Duodenal mucosa (tissue), 2 donors: Measurements from ENCODE around the gene TSC22D1.
"Not testable (repeated sequence)": the region's sequence is repeated elsewhere in the genome, so short reads cannot be mapped to it uniquely, and the experiment has no call there.

Source experiments
- H3K27ac ChIP-seq: one replicate; pipeline ENCODE4 v1.7.0; 2013; ENCODE audit warnings: low read depth, low read length
- H3K27me3 ChIP-seq, 2 donors: one replicate each; pipeline ENCODE4 v1.7.0; 2013; ENCODE audit warnings: low read length in 2 of 2, control low read depth in 1 of 2; ENCODE audit not compliant: insufficient read depth in 2 of 2, control insufficient read depth in 1 of 2
- H3K36me3 ChIP-seq, 2 donors: one replicate each; pipeline ENCODE4 v1.7.0; 2013; ENCODE audit warnings: low read length in 2 of 2, control low read depth in 1 of 2; ENCODE audit not compliant: insufficient read depth in 2 of 2, control insufficient read depth in 1 of 2
- H3K4me1 ChIP-seq, 2 donors: one replicate each; pipeline ENCODE4 v1.7.0; 2013; ENCODE audit warnings: low read length in 2 of 2, control low read depth in 1 of 2; ENCODE audit not compliant: insufficient read depth in 2 of 2, control insufficient read depth in 1 of 2
- H3K4me3 ChIP-seq, 2 donors: one replicate each; pipeline ENCODE4 v1.7.0; 2013; ENCODE audit warnings: low read length in 2 of 2, low read depth in 1 of 2
- H3K9ac ChIP-seq, 2 donors: one replicate each; pipeline ENCODE4 v1.7.0; 2013; ENCODE audit warnings: low read length in 2 of 2, low read depth in 1 of 2
- H3K9me3 ChIP-seq, 2 donors: one replicate each; pipeline ENCODE4 v1.7.0; 2013; ENCODE audit warnings: low read length in 2 of 2, control low read depth in 1 of 2; ENCODE audit not compliant: control insufficient read depth in 1 of 2

The TSC22D1 gene

GRCh38 chr13:44458313-44458975, 117.7 kb downstream of the TSC22D1 start:
- H3K27ac ChIP-seq = no peak overlapping the region
- no peak overlapping the region for H3K4me3 ChIP-seq
- peaks cover 5 to 7% of the 10 kb centered on the region in 2 donors for H3K4me1 ChIP-seq
- H3K9me3 ChIP-seq = peaks cover 0 to 3% of the 10 kb centered on the region in 2 donors
- no peaks in the 10 kb centered on the region for H3K27me3 ChIP-seq
- H3K9ac ChIP-seq = no peak overlapping the region
- peaks cover 0 to 6% of the 10 kb centered on the region in 2 donors for H3K36me3 ChIP-seq

- not testable (repeated sequence) for H3K4me1 ChIP-seq, H3K36me3 ChIP-seq, H3K27ac ChIP-seq, H3K9ac ChIP-seq, H3K27me3 ChIP-seq, H3K4me3 ChIP-seq, H3K9me3 ChIP-seq
Observed at GRCh38 chr13:44456212-44456611, 119.9 kb downstream of the TSC22D1 start.

- Histone ChIP-seq H3K9ac (no peak overlapping the region), H3K27ac (no peak overlapping the region), H3K4me1 (peaks cover 7 to 10% of the 10 kb centered on the region in 2 donors), H3K27me3 (no peaks in the 10 kb centered on the region), H3K4me3 (peak overlapping the region in 1 of 2 donors; percentile 3), H3K9me3 (peaks cover 0 to 3% of the 10 kb centered on the region in 2 donors), H3K36me3 (peaks cover 0 to 6% of the 10 kb centered on the region in 2 donors)
Observed at GRCh38 chr13:44455769-44456168, 120.4 kb downstream of the TSC22D1 start.

DNA sequence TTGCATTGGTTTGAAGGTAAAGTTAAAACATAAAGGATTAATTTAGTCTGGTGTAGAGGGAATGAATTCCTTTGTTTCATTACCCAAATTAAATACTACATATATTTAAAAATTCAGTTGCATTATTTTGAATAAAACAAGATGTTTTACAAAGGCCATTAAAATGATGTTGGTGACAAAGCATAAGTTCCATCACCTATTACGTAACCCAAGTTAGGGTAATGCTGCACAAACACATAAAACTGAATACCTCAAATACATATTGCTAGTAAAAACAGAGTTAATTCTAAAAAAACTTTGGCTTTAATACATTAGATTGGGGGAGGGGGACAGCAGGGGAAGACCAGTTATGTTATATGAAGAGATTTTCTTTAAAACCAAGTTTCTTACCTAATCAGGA, 122.2 kb downstream of the TSC22D1 start:
- no peak overlapping the region for H3K4me3 ChIP-seq
- H3K27me3 ChIP-seq = no peaks in the 10 kb centered on the region
- no peaks in the 10 kb centered on the region for H3K9me3 ChIP-seq
- no peaks in the 10 kb centered on the region for H3K36me3 ChIP-seq
- H3K9ac ChIP-seq = no peak overlapping the region
- H3K4me1 ChIP-seq = peaks cover 16% of the 10 kb centered on the region in 2 donors
- H3K27ac ChIP-seq = no peak overlapping the region

- Histone ChIP-seq H3K4me1 (peaks cover 16 to 20% of the 10 kb centered on the region in 2 donors), H3K27ac (no peak overlapping the region), H3K9ac (no peak overlapping the region), H3K4me3 (no peak overlapping the region), H3K36me3 (no peaks in the 10 kb centered on the region), H3K9me3 (no peaks in the 10 kb centered on the region), H3K27me3 (no peaks in the 10 kb centered on the region)
Observed at GRCh38 chr13:44453069-44453468, 123.1 kb downstream of the TSC22D1 start.

DNA sequence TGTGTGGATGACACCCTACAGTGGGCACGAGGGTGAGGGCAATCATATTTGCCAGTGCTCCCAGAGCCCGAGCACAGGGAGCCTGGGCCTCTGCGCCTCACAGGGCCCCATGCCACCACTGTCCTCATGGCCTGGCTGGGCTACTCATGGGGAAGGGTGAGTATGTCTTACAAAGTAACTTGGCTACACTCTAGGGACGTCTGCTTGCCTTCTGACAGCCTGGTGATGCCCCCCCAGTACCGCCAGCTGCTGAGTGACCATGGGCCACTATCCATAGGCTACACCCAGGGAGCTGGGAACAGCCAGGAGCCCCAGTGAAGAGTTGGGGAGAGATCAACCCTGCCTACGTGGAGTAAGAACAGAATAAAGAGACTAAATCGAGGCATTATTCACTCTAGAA, 123.7 kb downstream of the TSC22D1 start:
- Histone ChIP-seq H3K4me3 (no peak overlapping the region), H3K9ac (no peak overlapping the region), H3K9me3 (no peaks in the 10 kb centered on the region), H3K36me3 (no peaks in the 10 kb centered on the region), H3K27me3 (no peaks in the 10 kb centered on the region), H3K4me1 (peaks cover 14 to 23% of the 10 kb centered on the region in 2 donors), H3K27ac (no peak overlapping the region)

- Histone ChIP-seq H3K27me3 (no peaks in the 10 kb centered on the region), H3K36me3 (no peaks in the 10 kb centered on the region), H3K9ac (no peak overlapping the region), H3K4me3 (no peak overlapping the region), H3K27ac (no peak overlapping the region), H3K9me3 (no peaks in the 10 kb centered on the region), H3K4me1 (peaks cover 10 to 23% of the 10 kb centered on the region in 2 donors)
Observed at GRCh38 chr13:44451651-44452050, 124.5 kb downstream of the TSC22D1 start.

DNA sequence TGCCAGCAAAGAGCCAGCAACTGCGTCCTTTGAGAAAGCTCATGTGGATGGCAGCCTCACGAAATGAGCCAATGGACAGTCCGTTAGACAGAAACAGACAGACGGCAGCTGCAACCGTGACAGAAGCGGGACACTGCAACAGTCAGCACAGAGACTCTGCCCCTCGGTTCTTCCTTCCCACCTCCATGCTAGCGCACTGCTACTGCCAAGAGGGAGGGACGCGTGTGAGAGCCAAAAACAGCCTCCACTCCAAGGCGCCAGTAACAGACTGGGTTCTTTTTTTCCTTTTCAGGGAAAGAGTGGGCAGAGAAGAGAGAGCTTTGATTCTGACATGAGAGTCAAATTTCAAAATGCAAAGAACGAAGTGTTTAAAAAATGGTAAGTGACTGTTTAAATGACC, 125.0 kb downstream of the TSC22D1 start:
- no peak overlapping the region for H3K4me3 ChIP-seq
- H3K9ac ChIP-seq = no peak overlapping the region
- H3K27ac ChIP-seq = no peak overlapping the region
- no peaks in the 10 kb centered on the region for H3K36me3 ChIP-seq
- H3K27me3 ChIP-seq = no peaks in the 10 kb centered on the region
- H3K4me1 ChIP-seq = peaks cover 10 to 23% of the 10 kb centered on the region in 2 donors
- no peaks in the 10 kb centered on the region for H3K9me3 ChIP-seq

DNA sequence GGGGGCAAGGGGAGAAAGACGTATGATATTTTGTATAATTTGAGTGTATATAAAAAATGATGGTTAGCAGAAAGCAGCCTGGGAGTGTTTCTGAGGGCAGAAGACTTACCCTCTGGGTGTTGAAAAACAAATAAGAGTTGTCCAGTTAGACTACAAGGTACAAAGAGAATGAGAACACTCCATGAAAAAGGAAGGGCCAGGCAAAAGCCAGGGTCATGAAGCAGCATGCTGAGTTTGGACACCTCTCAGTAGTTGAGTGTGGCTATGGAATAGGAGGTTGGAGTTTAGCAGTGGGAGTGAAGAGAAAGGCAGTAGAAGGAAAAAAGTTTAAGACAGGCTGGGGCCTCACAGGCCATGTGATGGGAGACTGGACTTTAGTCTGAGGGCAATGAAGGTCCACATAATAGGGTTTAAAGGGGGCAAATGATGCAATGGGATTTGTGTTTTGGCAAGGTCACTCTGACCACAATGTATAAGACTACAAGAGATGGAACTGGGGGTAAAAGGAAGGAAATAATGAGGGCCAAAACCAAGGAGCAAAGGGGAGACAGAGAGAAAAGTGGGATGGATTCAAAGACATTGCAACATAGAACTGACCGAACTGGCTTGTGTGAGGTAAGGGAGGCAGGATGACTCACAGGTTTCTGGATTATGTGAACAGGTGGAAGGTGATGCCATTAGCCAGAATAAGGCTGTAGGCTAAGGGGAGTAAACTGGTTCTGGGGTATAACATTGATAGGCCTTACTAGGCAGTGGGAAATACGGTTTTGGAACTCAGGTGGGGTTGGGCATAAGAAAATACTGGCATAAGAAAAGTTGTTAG, 125.9 kb downstream of the TSC22D1 start:
- Histone ChIP-seq H3K4me3 (no peak overlapping the region), H3K9ac (no peak overlapping the region), H3K27ac (no peak overlapping the region)

DNA sequence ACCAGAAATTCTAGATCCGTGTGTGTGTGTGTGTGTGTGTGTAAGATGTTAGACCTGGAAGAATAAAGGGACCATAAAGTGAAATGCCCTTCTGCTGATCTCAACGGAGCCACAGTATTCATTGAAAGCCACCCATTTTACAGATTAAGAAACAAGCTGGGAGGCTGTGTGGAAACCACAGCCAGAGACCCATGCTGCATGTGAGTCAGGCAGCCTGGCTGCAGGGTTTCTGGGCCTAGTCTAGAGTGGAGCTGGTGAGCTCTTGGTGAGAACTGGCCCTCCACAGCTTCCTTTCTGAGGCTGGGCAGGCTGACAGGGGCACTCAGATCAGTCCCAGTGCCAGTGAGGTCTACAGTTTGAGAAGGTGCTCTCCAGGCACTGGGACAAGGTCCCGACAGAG, 127.3 kb downstream of the TSC22D1 start:
- H3K27ac ChIP-seq = no peak overlapping the region

More for the DNA sequence above, 125.9 kb downstream of the TSC22D1 start:
- H3K36me3 ChIP-seq = no peaks in the 10 kb centered on the region
- peaks cover 10 to 23% of the 10 kb centered on the region in 2 donors for H3K4me1 ChIP-seq
- no peaks in the 10 kb centered on the region for H3K27me3 ChIP-seq
- no peaks in the 10 kb centered on the region for H3K9me3 ChIP-seq

More for the DNA sequence above, 127.3 kb downstream of the TSC22D1 start:
- H3K27me3 ChIP-seq = no peaks in the 10 kb centered on the region
- H3K36me3 ChIP-seq = no peaks in the 10 kb centered on the region
- H3K9me3 ChIP-seq = no peaks in the 10 kb centered on the region
- no peak overlapping the region for H3K4me3 ChIP-seq
- H3K9ac ChIP-seq = no peak overlapping the region
- peaks cover 10 to 19% of the 10 kb centered on the region in 2 donors for H3K4me1 ChIP-seq
